HG03558 (cell line): Measurements from ENCODE around the gene SHC2.

Source experiments
- ATAC-seq: cut with Tn5 transposase; IDR thresholded peaks from one replicate; pipeline ENCODE4 v1.9.1; 2021; ENCODE audit warnings: moderate number of reproducible peaks; ENCODE audit not compliant: unreplicated experiment; ENCODE audit errors: extremely low read depth

The SHC2 gene

DNA sequence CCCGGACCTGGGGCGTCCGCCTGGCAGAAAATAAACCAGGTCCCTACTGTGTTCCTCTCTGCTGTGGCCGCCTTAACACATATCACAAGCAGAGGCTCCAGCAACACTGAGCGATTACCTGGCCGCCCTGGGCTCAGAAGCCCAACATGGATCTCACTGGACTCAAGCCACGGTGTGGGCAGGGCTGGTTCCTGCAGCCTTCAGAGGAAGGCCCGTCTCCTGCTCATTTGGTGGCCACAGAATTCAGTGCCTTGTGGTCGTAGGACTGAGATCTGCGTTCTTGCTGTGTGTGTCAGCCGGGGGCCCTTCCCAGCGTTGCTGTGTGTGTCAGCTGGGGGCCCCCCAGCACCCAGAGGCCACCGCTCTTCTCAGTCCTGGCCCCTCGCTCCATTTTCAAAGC is 82.1 kb downstream of the SHC2 start:
- ATAC-seq = no peak

- no peak for ATAC-seq
These were observed 82.8 kb downstream of the SHC2 start for GRCh38 chr19:377801-378581.

GRCh38 chr19:376111-376470 is 84.7 kb downstream of the SHC2 start:
- ATAC-seq = no peak

DNA sequence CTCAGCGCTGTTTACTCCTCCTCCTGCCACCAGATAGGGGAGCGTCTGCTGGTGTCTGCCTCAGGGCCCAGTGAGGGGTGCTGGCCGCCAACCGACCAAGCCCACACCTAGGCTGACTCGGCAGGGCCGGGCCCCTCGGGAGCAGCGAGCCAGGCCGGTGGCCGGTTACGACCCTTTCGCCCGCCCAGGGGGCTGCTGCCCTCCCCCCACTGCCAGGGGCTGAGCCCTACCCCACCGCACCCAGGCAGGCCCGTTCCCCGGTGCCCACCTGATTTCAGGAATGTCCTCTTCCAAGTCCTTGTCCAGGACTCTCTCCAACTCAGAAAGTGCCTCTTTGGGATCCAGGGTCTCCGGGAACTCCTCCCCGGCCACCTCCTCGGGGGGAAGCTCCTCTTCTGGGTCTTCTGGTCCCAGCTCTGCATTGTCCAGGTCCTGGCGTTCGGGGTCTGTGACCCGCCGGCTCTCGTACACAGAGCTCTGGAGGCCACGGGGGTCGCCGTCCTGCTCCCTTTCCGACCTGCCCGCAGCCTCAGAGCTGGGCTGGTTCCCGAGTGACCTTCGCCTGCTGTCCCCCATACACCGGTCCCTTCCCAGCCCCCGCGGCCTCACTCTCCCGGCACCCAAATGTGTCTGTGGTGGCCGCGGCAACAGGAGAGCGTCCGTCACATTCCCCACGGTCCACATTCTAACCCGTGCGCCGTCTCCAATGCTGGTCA is 85.3 kb downstream of the SHC2 start:
- no peak for ATAC-seq

DNA sequence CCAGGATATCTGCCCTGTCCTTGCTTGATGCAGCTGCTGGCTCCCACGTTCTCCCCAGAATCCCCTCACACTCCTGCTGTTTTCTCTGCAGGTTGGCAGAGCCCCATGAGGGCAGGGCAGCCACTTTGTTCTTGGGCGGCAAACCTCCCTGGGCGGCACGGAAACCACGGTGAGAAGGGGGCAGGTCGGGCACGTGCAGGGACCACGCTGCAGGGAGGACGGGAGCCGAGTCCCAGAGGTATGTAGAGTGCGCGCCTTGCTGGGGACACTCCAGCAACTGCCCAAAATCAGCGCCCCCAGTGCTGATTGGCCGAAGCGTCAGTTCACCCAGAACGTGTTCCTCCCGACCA is 86.0 kb downstream of the SHC2 start:
- no peak for ATAC-seq

- ATAC-seq = no peak
These were observed 86.5 kb downstream of the SHC2 start for GRCh38 chr19:374183-374885.

GRCh38 chr19:373391-374182 is 87.2 kb downstream of the SHC2 start:
- no peak for ATAC-seq

DNA sequence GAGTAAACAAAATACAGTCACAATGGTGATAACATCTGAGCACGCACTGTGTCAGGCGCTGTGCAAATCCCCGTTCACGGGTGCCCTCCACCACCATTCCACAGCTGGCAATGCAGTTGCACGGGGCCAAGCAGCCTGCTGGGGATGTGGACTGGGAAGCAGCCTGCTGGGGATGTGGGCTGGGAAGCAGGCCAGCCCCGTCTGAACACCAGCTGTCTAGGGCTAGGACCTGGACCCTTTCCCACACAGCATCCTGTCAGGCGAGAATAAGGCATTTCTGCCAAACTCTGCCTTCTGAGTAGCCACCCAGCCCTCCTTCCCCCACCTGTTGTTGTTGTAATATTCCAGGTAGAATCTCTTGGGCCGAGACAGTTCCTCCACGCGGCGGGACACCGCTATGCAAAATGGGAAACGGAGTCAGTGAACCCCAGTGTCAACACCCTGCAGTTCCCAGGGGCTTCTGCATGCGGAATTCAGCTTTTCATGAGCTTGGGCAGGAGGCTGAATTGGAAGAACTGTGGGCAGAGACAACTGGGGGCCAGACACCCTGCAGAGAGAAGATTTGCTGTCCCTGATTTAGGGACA is 88.4 kb downstream of the SHC2 start:
- ATAC-seq = no peak

GRCh38 chr19:371501-372168 is 89.2 kb downstream of the SHC2 start:
- ATAC-seq = no peak

DNA sequence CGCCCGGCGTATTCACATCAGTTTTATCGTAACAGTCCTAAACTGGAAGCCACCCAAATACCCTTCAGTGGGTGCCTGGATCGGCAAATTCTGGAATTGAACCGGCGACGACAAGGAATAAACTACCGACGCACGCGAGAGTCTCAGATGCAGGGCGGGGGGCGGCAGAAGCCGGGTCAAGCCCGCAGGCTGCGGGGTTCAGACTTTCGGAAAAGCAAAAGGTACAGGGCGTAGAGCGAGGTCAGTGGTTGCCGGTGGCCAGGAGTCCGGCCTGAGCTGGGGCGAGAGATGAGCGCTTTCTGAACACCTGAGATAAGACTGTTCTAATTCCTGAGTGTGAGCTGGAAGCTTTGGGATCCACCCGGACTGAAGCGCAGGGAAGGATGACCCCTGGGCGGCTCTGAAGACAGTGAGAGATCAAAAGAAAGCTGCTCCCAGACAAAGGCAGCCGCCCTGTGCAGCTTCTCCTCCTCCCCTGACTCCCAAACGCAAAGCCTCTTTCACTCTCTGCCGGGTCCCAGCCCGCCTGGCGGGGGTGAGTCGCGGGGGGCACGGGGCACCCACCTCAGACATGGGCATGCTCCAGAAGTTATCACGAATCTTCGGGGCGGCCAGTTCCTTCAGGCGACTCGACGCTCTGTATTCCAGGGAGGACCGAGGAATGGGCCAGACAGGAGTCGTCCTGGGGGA is 90.0 kb downstream of the SHC2 start:
- no peak for ATAC-seq

DNA sequence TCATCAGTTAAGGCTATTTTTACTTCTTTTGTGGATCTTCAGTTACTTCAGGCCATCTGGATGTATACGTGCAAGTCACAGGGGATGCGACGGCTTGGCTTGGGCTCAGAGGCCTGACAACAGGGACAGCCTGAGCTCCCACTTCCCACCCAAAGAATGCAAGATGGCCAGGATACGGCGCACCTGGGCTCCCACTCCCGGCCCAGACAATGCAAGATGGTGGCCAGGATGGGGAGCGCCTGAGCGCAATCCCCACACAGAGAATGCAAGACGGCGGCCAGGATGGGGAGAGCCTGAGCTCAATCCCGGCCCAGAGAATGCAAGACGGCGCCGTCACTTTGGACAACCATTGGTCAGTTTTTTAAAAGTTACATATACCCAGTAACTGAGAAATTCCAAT is 91.0 kb downstream of the SHC2 start:
- no peak for ATAC-seq

DNA sequence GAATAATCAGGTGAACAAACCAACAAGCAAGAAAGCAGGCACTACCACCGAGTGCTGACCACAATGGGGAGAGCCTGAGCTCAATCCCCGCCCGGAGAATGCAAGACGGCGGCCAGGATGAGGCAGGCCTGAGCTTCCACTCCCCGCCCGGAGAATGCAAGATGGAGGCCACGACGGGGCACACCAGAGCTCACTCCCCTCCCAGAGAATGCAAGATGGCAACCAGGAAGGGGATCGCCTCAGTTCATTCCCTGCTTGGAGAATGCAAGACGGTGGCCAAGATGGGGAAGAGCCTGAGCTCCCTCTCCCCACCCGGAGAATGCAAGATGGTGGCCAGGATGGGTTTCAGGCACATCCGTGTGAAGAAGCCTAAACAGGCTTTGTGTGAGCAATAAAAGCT is 91.6 kb downstream of the SHC2 start:
- ATAC-seq = no peak

DNA sequence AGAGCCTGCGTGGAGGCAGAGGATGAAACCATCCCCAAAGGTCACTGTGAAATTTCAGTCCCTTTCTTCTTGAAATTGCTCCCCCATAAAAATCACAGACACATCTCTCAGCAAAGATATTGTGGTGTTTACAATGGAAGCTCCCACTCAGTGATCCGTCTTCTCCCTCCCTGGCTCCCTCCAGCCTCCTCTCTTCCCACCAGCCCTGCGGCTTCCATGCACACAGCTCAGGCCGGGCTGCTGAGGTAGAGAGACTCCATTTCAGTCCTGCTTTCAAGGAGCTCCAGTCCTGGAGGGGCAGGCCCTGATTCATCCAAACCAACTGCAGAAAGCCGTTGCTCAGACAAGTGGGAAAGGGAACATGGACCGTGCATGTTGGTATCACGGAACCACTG is 92.2 kb downstream of the SHC2 start:
- no peak for ATAC-seq

DNA sequence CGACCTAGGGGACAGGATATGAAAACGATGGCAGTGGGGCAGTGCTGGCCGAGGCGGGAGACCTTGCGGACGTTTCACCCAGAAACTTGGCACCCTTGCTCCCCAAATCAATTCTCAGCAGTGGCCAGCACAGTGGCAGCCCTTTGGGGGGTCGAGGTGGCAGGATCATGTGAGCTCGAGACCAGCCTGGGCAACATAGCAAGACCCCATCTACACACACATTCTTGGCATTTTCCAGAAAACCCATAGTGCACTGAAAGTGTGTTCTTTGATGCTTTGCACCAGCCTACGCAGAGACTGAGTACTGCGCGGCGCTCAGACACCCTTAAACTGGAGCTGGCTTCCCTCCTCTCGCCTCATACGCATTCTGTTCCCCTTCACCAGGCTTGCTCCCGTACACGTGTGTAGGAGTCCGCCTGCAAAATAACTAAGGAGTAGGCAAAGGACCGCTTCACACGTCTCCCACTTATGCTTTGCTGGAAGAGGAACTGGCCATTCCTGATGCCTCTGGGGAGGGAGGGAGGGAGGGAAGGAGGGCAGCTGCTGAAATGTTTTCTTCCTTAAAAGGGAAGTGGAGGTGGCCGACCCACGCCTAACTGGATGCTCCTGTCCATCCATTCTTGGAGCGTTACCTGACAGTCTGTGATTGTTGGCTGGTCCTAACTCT is 92.7 kb downstream of the SHC2 start:
- ATAC-seq = no peak

DNA sequence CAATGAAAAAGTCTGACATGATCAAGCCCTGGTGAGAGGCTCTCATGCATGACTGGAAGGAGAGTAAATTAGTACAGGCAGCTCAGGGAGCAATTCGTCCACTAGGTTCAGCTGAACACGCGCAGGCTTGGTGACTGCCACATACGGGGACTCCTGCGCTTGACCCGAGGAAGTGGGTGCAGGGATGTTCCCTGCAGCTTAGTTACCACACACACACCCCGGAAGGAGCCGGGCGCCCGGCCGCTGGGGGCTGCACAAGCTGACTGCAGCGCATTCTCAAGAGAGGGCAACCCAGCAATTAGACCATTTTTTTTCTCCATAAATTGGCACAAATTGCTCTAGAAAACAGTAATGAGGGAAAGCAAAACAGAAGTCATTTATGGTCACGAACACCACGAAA is 93.3 kb downstream of the SHC2 start:
- ATAC-seq = no peak

DNA sequence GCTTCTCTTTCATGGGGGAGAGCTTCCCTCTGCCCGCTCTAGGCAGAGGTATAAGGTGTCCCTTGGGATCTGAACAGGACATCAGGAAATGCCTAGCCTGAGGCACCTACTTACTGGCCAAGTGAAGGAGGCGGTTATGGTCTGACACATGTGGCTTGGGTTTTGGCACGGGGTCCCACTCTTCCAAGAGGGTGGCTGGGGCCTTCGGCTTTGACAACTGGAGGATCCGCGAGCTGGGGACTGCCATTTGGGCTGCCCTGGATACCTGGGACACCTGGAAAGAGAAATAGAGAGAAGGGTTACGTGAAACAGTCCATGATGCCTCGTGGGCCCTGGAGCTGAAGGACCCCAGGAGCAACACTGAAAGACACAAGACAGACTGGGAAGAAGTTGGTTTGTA is 93.9 kb downstream of the SHC2 start:
- ATAC-seq = no peak
